ENCODE results near the gene ATP5F1B.

The ATP5F1B gene

GRCh38 chr12:56645201-56645716 is 525 bp downstream of the ATP5F1B start:
- DNase-seq: no peak

DNA sequence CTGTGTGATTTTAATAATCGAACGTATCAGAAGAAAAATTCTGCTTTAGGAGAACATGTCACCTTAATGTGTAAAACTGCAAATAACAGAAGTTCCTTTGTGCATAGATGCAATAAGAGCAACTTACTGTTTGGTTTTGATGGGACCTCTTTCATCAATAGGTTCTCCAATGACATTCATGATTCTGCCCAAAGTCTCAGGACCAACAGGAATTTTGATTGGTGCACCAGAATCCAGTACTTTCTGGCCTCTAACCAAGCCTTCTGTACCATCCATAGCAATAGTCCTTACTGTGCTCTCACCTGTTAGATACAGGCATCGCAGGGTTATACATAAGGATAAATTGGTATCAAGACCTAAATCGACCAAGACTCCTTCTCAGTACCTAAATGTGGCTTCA is 1.1 kb downstream of the ATP5F1B start:
- no peak for DNase-seq

DNA sequence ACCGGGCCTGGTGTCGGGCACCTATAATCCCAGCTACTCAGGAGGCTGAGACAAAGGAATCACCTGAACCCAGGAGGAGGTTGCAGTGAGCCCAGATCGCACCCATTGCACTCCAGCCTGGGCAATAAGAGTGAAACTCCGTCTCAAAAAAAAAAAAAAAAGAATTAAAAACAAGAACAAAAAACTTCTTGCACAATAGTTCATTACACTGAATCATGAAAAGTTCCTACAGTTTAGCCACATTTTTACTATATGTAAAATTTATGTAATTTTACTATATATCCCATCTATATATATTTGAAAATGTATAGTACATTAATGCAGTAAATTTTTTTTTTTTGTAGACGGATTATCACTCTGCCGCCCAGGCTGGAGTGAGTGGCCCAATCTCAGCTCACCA is 4.6 kb downstream of the ATP5F1B start:
- no peak for DNase-seq

- no peak for DNase-seq
Measured at GRCh38 chr12:56637621-56638020, 8.2 kb downstream of the ATP5F1B start.

GRCh38 chr12:56636675-56637540 is 8.9 kb downstream of the ATP5F1B start:
- peak; percentile 100 for DNase-seq

GRCh38 chr12:56635806-56636674 is 9.7 kb downstream of the ATP5F1B start:
- peak; percentile 81 for DNase-seq

- DNase-seq: peak; percentile 86
Measured at GRCh38 chr12:56634837-56635791, 10.7 kb downstream of the ATP5F1B start.

DNA sequence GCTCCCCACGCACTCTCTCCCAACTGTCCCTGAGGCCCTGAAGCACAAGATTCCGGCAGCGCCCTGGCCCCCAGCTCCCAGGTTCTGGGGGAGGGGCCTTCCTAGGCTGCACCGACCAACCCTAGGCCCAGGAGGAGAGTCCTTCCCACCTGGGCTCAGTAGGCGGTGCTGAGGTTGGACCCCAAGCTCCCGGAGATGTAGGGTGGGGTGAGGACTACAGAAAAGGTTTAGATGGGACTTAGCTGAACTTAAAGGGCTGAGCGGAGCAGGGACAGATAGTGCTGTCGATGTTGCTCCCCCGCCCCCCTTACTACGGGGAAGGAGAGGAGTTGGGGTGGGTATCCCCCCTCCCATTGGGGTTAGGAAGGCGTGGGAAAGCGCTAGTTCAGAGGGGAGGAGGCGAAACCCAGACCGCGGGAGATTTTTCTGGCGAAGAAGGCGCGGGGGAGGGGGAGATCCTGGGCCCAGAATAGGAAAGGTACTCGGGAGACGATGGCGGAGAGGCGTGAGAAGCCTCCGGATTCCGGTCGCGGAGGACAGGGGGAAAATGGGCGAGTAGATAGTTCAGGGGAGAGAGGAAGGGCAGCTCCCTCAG is 11.4 kb downstream of the ATP5F1B start:
- no peak for DNase-seq

GRCh38 chr12:56633468-56634241 is 12.1 kb downstream of the ATP5F1B start:
- DNase-seq: no peak

DNA sequence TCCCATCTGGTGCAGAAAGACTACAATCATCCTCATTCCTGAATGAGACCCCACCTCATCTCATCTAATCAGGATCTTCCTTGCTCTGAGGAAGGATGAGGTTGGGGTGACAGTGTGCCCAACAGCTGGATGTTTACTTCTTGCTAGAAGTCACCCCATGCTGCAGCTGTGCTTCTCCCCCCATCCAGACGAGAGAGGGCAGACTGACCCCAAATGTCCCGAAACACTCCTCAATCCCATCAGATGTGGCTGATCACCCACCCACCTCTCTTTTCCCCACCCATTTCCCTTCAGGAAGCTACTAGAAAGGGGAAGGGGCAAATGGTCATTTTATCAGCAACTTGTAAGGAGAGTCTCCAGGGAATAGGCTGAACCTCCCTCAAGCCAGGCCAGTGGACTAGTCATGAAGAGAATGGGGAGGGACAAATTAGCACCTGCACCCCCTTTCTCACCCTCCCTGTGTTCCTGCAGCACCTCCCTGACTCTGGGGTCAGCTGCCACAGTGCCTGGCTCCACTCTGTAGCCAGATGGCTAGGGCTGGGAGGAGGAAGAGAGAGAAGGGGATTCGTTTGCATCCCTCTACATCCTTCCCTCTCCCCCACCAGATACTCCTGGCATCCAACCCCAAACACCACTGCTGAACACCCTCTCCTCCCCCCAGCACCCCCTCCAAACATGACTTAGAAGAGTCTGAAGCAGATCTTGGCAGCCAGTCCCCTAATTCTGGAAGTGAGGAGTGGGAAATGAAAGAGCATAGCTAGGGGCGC is 12.9 kb downstream of the ATP5F1B start:
- DNase-seq: no peak

- DNase-seq: peak; percentile 29
Measured at GRCh38 chr12:56631790-56632700, 13.7 kb downstream of the ATP5F1B start.

GRCh38 chr12:56630180-56630632 is 15.6 kb downstream of the ATP5F1B start, which contains the start of gene BAZ2A:
TSS of gene BAZ2A (minus strand) at chr12:56630326. CDS start at chr12:56617530, 12,796 bp downstream.
- peak; percentile 75 for DNase-seq

DNA sequence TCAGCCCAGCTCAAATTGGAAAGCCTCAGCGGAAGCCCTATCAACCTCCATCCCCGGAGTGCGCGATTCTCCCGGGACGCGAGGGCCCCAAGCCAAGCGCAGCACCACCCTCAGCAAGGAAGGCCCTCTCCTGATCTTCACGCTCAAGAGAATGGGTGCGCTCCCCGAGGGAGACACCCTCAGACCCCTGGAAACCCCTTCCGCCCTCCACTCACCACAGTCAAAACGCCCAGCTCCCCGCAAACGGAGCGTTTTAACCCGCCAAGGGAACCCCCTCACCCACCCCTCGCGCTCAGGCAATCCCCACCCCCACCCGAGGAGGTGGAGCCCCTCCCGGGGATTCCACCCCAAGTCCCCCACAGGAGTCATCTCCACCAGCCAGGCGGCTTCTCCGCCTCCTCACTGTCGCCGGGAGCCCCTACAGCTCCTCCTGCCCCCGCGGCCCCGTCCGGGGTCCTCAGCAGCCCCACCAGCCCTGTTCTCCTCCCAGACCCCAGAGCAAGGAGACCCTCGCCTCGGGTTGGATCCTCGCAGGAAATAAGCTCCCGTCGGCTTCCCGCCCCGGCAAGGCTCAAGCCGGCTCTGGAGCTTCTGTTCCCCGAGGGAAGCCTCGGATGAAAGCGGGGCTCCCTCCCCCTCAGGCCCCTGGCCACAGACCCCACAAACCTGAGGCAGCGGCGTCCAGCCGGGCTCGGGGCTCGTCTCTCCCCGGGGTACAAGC is 16.2 kb downstream of the ATP5F1B start:
- DNase-seq: no peak

DNA sequence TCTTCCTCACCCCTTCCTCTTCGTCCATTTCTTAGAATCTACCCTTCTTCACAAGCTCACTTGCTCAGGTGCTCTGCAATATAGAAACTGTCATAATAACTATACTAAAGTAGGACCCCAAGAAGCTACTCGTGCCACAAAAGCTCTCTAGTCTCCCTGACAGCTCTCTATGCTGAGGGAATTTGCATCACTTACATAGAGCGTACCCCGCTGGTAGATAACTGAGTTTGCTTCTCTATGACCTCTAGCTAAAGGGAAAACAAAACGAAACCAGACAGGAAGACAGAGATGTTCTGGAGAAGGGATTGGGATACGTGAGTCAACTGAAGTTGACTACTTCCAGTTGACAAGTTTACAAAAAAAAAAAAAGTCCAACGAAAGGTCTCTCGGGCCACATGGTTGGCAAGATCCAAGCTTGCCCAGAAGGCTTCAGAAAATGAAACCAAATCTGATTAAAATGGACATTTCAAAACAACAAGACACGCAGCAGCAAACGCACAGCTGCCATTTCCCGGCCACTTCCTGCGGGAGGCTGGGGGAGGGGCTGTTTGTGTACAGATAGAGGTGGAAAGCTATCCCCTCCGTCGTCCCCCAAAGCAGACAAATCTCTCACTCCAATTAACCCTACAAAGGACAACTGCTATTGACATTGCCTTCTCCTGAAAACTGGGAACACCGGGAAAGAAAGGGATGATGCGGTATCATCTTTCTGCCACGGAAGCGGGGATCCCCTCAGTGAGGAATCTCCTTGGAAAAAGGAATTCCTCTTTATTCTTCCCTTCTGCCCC is 16.9 kb downstream of the ATP5F1B start:
- peak; percentile 35 for DNase-seq

- DNase-seq: no peak
Measured at GRCh38 chr12:56626701-56627100, 19.1 kb downstream of the ATP5F1B start.

GRCh38 chr12:56622535-56622934 is 23.2 kb downstream of the ATP5F1B start:
- DNase-seq: no peak

- no peak for DNase-seq
Measured at GRCh38 chr12:56616925-56617324, 28.9 kb downstream of the ATP5F1B start.
